UCSD-AML1 (cell line): ENCODE data around the gene RAI1.
"Not testable (repeated sequence)": the region's sequence is repeated elsewhere in the genome, so short reads cannot be mapped to it uniquely, and the experiment has no call there.

Experiments used
- DNase-seq: peaks from one replicate; lab custom pipeline; 2025; ENCODE audit not compliant: unreplicated experiment; lab: John Stamatoyannopoulos, UW

RAI1 gene

GRCh38 chr17:17680477-17681186 lies 626 bp upstream of the RAI1 start:
- DNase-seq = no peak

- peak; percentile 63 for DNase-seq
Measured at GRCh38 chr17:17681744-17682292, 560 bp downstream of the RAI1 start.

- DNase-seq = peak; percentile 67
Measured at GRCh38 chr17:17682293-17682736, 1.1 kb downstream of the RAI1 start.

- DNase-seq = peak; percentile 67
Measured at GRCh38 chr17:17682737-17683680, 1.8 kb downstream of the RAI1 start.

- DNase-seq = no peak
Measured at GRCh38 chr17:17683710-17684365, 2.6 kb downstream of the RAI1 start.

GRCh38 chr17:17684906-17685774 lies 3.9 kb downstream of the RAI1 start:
- DNase-seq = no peak

GRCh38 chr17:17685775-17686291 lies 4.6 kb downstream of the RAI1 start:
- DNase-seq = no peak

DNA sequence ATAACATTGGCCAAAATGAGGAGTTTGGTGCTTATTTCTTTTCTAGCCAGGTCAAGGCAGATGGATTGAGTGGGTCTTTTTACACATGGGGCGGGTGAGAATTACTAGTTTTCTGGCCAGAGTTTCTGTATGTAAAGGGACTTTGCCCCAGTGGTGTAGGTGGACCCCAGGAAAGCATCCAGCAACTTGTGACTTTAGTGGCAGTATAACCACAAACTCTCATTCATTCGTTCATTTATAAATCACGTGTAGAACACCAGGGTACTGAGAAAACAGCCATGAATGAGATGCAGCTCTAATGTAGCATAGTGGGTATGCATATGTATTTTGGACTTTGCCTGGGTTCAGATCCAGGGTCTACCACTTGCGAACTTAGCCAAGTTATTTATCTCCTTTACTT lies 8.1 kb downstream of the RAI1 start:
- DNase-seq = no peak

DNA sequence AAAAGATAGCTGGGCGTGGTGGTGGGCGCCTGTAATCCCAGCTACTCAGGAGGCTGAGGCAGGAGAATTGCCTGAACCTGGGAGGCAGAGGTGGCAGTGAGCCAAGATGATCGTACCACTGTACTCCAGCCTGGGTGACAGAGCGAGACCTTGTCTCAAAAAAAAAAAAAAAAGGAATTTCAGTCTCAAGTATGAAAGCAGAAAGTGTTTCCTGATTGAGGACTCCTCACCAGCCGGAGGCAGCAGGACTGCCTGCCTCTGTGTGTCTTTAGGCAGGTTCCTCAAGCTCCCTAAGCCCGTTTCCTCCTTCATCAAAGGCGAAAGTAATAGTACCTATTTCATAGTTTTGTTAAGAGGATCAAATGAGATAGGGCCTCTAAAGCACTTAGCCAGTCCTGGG lies 9.0 kb downstream of the RAI1 start:
- DNase-seq = not testable (repeated sequence)

- peak; percentile 28 for DNase-seq
Measured at GRCh38 chr17:17691468-17692263, 10.4 kb downstream of the RAI1 start.

- DNase-seq = no peak
Measured at GRCh38 chr17:17692353-17693252, 11.3 kb downstream of the RAI1 start.

- DNase-seq = peak; percentile 69
Measured at GRCh38 chr17:17693253-17694168, 12.3 kb downstream of the RAI1 start.

- peak; percentile 87 for DNase-seq
Measured at GRCh38 chr17:17694169-17695081, 13.2 kb downstream of the RAI1 start.

- DNase-seq = no peak
Measured at GRCh38 chr17:17696085-17696484, 14.8 kb downstream of the RAI1 start.

GRCh38 chr17:17696882-17697633 lies 15.8 kb downstream of the RAI1 start:
- DNase-seq = no peak
